GM18499 (cell line): ENCODE results near the gene SYNE1.

Experiments
- ATAC-seq: cut with Tn5 transposase; IDR thresholded peaks from one replicate; pipeline ENCODE4 v1.9.1; 2021; ENCODE audit warnings: moderate number of reproducible peaks; ENCODE audit not compliant: insufficient read depth, unreplicated experiment

Gene SYNE1

GRCh38 chr6:152301021-152301764 is 336.0 kb downstream of the SYNE1 start:
- ATAC-seq, result peak; percentile 21

- no peak for ATAC-seq
Observed at GRCh38 chr6:152300517-152300916, 336.6 kb downstream of the SYNE1 start.

GRCh38 chr6:152298848-152299735 is 338.1 kb downstream of the SYNE1 start:
- ATAC-seq, result no peak

- no peak for ATAC-seq
Observed at GRCh38 chr6:152298055-152298647, 339.0 kb downstream of the SYNE1 start.

GRCh38 chr6:152296648-152297376 is 340.4 kb downstream of the SYNE1 start:
- ATAC-seq, result no peak

- ATAC-seq, result no peak
Observed at GRCh38 chr6:152295920-152296319, 341.2 kb downstream of the SYNE1 start.

- no peak for ATAC-seq
Observed at GRCh38 chr6:152295346-152295745, 341.8 kb downstream of the SYNE1 start.

GRCh38 chr6:152293404-152293803 is 343.8 kb downstream of the SYNE1 start:
- ATAC-seq, result no peak

GRCh38 chr6:152292555-152292954 is 344.6 kb downstream of the SYNE1 start:
- ATAC-seq, result no peak

GRCh38 chr6:152290693-152291092 is 346.5 kb downstream of the SYNE1 start:
- no peak for ATAC-seq

- ATAC-seq, result no peak
Observed at GRCh38 chr6:152277826-152278329, 359.3 kb downstream of the SYNE1 start.

- no peak for ATAC-seq
Observed at GRCh38 chr6:152273638-152274037, 363.5 kb downstream of the SYNE1 start.

- no peak for ATAC-seq
Observed at GRCh38 chr6:152273002-152273401, 364.2 kb downstream of the SYNE1 start.

- no peak for ATAC-seq
Observed at GRCh38 chr6:152272486-152272885, 364.7 kb downstream of the SYNE1 start.

- no peak for ATAC-seq
Observed at GRCh38 chr6:152271776-152272464, 365.2 kb downstream of the SYNE1 start.

- ATAC-seq, result no peak
Observed at GRCh38 chr6:152270301-152270925, 366.7 kb downstream of the SYNE1 start.

GRCh38 chr6:152268846-152269442 is 368.2 kb downstream of the SYNE1 start:
- ATAC-seq, result no peak

- no peak for ATAC-seq
Observed at GRCh38 chr6:152267967-152268845, 369.0 kb downstream of the SYNE1 start.
